ENCODE measurements around the gene KIF26A. TPM values are rescaled to one million over a fixed set of nuclear protein-coding genes. Genes with fewer than 3 reads are reported as not detected.

Gene KIF26A
- total RNA-seq, 1 experiment from 2014 or later, result 68.2 TPM

GRCh38 chr14:104139460-104140212 is 1.2 kb downstream of the KIF26A start:
- peak overlapping the region; percentile 79 for H3K4me3 ChIP-seq

GRCh38 chr14:104140213-104140462 is 1.8 kb downstream of the KIF26A start:
- H3K27me3 ChIP-seq, result no peaks in the 10 kb centered on the region
- peak in 1 of 2 experiments; percentile 19 for DNase-seq

More at GRCh38 chr14:104139460-104140212, 1.2 kb downstream of the KIF26A start:
- peak in 1 of 2 experiments; percentile 23 for DNase-seq
- H3K36me3 ChIP-seq, result peaks cover 5% of the 10 kb centered on the region; the same call in 1 of the 2 replicates
- no peaks in the 10 kb centered on the region for H3K27me3 ChIP-seq
- H3K27ac ChIP-seq, result no peak overlapping the region; the same call in 1 of the 2 replicates
- no peaks in the 10 kb centered on the region for H3K9me3 ChIP-seq (replicated peaks)
- H3K4me1 ChIP-seq, result peaks cover 8% of the 10 kb centered on the region; the same call in 1 of the 2 replicates

DNA sequence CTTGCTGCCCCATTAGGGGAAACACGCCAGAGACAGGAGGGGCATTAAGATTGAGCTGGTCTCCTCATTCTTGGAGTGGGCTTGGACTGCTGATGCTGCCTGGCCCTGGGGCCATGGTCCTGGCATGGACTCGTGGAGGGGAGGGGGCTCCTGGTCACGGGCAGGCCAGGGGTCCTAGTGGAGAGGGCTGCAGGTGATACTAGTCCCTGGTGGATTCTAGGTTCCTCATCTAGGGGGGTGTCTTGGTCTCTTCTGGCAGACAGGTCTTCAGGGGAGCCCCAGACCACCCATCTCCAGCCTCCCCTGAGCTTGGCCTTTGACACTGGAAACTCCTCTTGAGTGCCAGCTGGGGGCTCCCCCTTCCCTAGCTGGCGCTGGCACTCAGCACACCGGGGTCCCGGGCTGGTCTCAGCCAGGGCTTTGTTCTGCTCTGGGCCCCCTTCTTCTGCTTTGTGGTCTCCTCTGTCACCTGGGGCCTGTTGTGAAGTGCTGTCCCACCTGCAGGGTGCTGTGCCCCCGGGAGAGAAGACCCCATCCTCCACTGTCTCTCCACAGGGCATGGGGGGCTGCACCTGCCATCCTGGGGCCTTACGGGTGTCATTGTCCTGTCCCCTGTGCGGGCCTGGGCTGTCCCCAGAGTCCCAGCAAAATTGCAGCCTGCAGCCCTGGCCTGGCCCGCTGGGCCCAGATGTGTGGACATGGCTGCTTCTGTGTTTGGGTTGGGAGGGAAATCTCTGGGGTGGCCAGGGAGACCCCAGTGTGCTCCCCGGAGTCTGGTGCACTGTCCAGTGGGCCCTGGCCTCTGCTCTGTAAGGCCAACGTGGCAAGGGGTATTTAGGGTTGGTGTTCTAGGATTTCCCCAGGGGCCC is 2.3 kb downstream of the KIF26A start:
- H3K9me3 ChIP-seq (replicated peaks), result no peaks in the 10 kb centered on the region
- peak overlapping the region; percentile 79 for H3K4me3 ChIP-seq
- H3K27ac ChIP-seq, result no peak overlapping the region
- peaks cover 9% of the 10 kb centered on the region; the same call in 1 of the 2 replicates for H3K4me1 ChIP-seq
- H3K27me3 ChIP-seq, result no peaks in the 10 kb centered on the region
- peaks cover 5% of the 10 kb centered on the region; the same call in 1 of the 2 replicates for H3K36me3 ChIP-seq
- peak in 1 of 2 experiments; percentile 4 for DNase-seq

More at GRCh38 chr14:104140213-104140462, 1.8 kb downstream of the KIF26A start:
- Histone ChIP-seq H3K4me1 (peaks cover 11% of the 10 kb centered on the region; the same call in 1 of the 2 replicates), H3K4me3 (peak overlapping the region; percentile 79), H3K27ac (no peak overlapping the region), H3K36me3 (peaks cover 5% of the 10 kb centered on the region; the same call in 1 of the 2 replicates), H3K9me3 (replicated peaks) (no peaks in the 10 kb centered on the region)

- H3K9me3 ChIP-seq (replicated peaks), result no peaks in the 10 kb centered on the region
- no peaks in the 10 kb centered on the region for H3K27me3 ChIP-seq
- H3K36me3 ChIP-seq, result peaks cover 5% of the 10 kb centered on the region; the same call in 1 of the 2 replicates
- H3K27ac ChIP-seq, result no peak overlapping the region
- DNase-seq, result peak in 1 of 2 experiments; percentile 5
- peaks cover 11% of the 10 kb centered on the region; the same call in 1 of the 2 replicates for H3K4me1 ChIP-seq
- H3K4me3 ChIP-seq, result no peak overlapping the region
Measured at GRCh38 chr14:104141621-104142091, 3.3 kb downstream of the KIF26A start.

- Histone ChIP-seq H3K36me3 (peaks cover 5% of the 10 kb centered on the region; the same call in 1 of the 2 replicates), H3K27me3 (no peaks in the 10 kb centered on the region), H3K27ac (no peak overlapping the region), H3K4me1 (peaks cover 17% of the 10 kb centered on the region), H3K9me3 (replicated peaks) (no peaks in the 10 kb centered on the region), H3K4me3 (no peak overlapping the region)
- no peak for DNase-seq
Measured at GRCh38 chr14:104142136-104142945, 4.0 kb downstream of the KIF26A start.

GRCh38 chr14:104142946-104143470 is 4.6 kb downstream of the KIF26A start:
- Histone ChIP-seq H3K27ac (no peak overlapping the region), H3K36me3 (peaks cover 5% of the 10 kb centered on the region; the same call in 1 of the 2 replicates), H3K27me3 (no peaks in the 10 kb centered on the region), H3K9me3 (replicated peaks) (no peaks in the 10 kb centered on the region), H3K4me3 (no peak overlapping the region), H3K4me1 (peaks cover 24% of the 10 kb centered on the region)
- no peak for DNase-seq

- Histone ChIP-seq H3K9me3 (replicated peaks) (no peaks in the 10 kb centered on the region), H3K27me3 (no peaks in the 10 kb centered on the region), H3K36me3 (peaks cover 5% of the 10 kb centered on the region; the same call in 1 of the 2 replicates), H3K4me3 (no peak overlapping the region), H3K27ac (no peak overlapping the region), H3K4me1 (peaks cover 31% of the 10 kb centered on the region)
- DNase-seq, result peak in 1 of 2 experiments; percentile 4
Measured at GRCh38 chr14:104143521-104144452, 5.4 kb downstream of the KIF26A start.

DNA sequence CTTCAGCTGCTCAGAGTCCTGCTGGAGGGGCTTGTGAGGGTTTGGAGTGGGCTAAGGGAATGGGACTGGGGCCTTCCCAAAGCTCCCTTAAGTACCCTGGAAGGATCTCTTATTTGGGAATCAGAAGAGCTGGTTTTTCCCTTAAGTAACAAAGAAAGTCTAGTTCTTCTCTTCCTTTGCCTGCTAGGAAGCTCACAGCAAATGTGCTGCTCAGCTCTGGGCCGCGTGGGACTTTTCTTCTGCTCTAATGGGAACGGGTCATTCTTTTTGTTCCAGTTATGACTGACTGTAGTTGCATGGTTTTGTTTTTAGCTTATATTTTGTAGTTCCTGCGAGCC is 6.0 kb downstream of the KIF26A start:
- Histone ChIP-seq H3K9me3 (replicated peaks) (no peaks in the 10 kb centered on the region), H3K27ac (no peak overlapping the region), H3K27me3 (no peaks in the 10 kb centered on the region), H3K36me3 (peaks cover 5% of the 10 kb centered on the region; the same call in 1 of the 2 replicates), H3K4me1 (peaks cover 37% of the 10 kb centered on the region), H3K4me3 (no peak overlapping the region)
- no peak for DNase-seq

GRCh38 chr14:104144911-104145825 is 6.8 kb downstream of the KIF26A start:
- Histone ChIP-seq H3K27me3 (no peaks in the 10 kb centered on the region), H3K36me3 (peaks cover 5% of the 10 kb centered on the region; the same call in 1 of the 2 replicates), H3K9me3 (replicated peaks) (no peaks in the 10 kb centered on the region), H3K4me1 (peaks cover 40% of the 10 kb centered on the region), H3K27ac (no peak overlapping the region), H3K4me3 (no peak overlapping the region)
- DNase-seq, result peak in 1 of 2 experiments; percentile 12

DNA sequence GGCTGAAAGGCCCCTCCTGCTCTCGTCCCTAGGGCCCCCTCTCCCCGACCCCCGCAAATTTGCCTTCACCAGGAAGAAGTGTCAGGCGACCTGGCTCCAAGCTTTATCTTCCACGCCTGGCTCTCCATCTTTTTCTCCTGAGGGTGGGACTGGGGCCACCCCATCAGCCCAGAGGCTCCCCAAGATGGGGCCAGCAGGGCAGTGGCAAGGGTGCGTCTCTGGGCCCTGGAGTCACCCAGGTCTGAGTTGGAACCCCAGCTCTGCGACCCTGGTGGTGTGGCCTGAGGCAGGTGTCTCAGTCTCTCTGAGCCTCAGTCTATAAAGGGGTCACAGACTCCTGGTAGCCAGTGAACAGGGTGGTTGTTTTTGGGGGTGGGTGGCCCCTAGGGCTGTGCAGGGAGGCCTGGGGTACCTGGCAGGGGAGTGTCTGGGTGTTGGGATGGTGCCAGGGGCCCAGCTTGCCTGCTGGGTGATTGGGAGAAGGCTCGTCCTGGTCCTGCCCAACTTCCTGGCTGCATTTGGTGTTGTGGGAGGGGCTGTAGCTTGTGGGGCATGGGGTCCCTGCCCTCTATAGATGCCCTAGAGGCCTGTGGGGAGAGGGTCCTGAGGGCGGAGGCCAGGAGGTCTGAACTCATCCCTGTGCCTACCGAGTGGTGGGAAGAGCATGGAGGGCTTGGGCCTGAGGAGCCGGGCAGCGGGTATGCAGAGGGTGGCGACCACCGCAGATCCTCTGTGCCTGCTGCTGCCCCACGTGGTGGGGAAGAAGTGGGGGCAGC is 7.6 kb downstream of the KIF26A start:
- peaks cover 45% of the 10 kb centered on the region for H3K4me1 ChIP-seq

GRCh38 chr14:104146651-104147345 is 8.4 kb downstream of the KIF26A start:
- Histone ChIP-seq H3K36me3 (peaks cover 5% of the 10 kb centered on the region; the same call in 1 of the 2 replicates), H3K27ac (peak overlapping the region; percentile 24; the same call in 1 of the 2 replicates), H3K4me1 (peaks cover 45% of the 10 kb centered on the region), H3K27me3 (no peaks in the 10 kb centered on the region), H3K9me3 (replicated peaks) (no peaks in the 10 kb centered on the region), H3K4me3 (no peak overlapping the region)
- DNase-seq, result peak in 1 of 2 experiments; percentile 6

More for the DNA sequence above, 7.6 kb downstream of the KIF26A start:
- no peaks in the 10 kb centered on the region for H3K27me3 ChIP-seq
- H3K4me3 ChIP-seq, result no peak overlapping the region
- no peak overlapping the region for H3K27ac ChIP-seq
- H3K36me3 ChIP-seq, result peaks cover 5% of the 10 kb centered on the region; the same call in 1 of the 2 replicates
- DNase-seq, result peak in 1 of 2 experiments; percentile 6
- no peaks in the 10 kb centered on the region for H3K9me3 ChIP-seq (replicated peaks)

Measured in SJCRH30 (cell line).